Bone marrow (tissue), 2 donors: ENCODE results near the gene NSG2.

ENCODE experiments used
- DNase-seq, 2 donors: peaks; one replicate each; lab custom pipeline; 2025; lab: John Stamatoyannopoulos, UW

Gene NSG2

DNA sequence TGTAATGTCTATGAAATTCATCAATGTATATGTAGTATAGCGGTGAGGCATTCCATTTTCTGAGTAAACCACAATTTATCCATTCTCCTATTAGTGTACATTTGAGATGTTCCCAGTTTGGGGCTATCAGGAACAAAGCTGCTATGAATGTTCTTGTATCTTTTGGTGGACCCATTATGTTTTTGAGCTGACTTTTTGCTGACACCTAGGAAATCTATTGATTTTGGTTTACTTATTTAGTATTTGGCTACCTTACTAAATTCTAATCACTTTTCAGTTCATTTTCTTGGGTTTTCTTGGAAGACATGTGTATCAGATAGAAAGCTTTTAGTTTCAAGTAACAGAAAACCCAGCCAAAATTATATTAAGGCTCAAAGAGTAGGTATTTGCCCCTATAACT is 13.7 kb downstream of the NSG2 start:
- DNase-seq: no peak

DNA sequence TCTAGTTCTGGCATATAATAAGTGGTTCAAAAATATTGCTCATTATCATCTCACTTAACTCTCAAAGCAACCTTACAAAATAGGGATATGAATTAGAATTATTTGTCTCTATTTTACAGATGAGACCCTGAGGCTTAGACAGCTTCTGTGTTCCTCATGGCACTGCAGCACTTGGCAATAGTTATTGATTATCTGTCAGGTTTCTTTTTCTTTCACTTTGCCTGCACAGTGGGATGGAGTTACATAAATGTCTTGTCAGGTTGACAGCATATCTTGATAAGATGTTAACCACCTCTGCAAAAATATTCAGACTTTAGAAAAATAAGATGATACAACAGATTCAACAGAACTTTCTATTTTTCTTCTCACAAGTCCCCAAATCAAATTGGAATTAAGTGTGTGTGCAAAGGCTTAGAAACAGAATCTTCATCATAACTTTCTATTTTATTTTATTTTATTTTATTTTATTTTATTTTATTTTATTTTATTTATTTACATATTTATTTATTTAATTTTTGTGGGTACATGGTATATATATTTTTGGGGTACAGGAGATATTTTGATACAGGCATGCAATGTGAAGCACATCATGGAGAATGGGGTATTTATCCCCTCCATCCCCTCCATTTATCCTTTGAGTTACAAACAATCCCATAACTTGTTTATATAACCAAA is 17.7 kb downstream of the NSG2 start:
- no peak for DNase-seq

DNA sequence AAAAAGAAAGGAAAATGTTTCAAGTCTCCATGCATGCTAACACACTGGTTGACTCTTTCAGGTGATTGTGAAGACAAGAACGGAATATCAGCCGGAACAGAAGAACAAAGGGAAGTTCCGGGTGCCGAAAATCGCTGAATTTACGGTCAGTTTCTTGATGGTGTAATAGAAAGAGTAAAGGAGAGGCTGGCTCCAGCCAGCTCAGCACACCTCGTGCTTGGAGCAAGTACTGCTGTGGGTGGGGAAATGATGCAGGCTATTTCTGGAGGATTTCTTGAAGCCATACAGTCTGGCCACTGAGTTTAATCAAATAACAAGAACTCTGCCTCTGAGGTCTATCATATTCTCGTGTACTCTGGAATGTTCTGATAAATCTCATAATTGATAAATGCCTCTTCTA is 18.7 kb downstream of the NSG2 start:
- DNase-seq: no peak

DNA sequence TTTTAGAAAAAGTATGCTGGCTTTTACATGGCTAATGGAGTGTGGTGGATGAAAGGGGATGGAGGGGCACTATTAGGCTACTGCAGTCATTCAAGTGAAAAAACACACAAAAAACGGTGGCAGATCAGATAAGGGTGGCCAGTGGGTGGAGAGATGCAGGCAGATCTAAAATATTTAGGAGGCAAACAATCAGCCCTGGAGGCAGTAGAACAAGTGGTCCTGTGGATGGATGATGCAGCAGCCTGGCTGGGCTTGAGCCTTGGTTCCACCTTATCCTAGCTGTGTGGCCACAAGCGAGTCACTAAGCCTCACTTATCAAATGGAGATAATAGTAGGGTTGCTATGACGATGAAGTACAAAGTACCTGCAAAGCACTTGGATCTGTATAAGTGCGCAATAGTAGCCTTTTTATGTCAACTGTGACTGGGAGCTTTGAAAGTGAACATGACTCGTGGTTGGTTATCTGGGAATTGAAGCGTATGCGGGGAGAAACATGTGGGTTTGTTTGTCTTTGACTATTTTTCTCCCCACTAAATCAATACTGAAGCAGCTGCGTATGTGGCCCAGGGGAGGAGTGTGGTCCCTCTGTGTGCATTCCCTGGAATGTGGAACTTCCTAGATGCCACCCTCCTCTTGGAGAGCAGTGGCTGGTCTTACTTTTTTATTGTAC is 20.2 kb downstream of the NSG2 start:
- no peak for DNase-seq

DNA sequence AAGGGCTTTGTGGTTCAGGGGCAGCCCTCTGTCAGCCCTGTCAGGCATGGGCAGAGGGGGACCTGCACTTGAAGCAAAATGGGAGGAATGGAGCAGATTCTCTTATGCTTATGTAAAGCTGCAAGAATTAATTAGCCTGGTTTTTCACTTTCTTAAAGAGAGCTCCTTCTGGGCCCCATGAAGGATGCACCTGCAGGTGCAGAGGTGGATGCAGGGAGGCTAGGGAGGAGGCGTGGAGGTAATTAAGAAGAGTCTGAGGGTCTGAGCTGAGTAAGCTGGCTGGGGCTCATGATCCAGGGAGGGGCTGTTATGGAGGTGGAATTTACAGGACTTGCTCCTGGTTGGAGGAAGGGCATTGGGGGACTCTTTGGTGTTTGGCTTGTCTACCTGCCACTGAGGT is 22.0 kb downstream of the NSG2 start:
- DNase-seq: no peak

DNA sequence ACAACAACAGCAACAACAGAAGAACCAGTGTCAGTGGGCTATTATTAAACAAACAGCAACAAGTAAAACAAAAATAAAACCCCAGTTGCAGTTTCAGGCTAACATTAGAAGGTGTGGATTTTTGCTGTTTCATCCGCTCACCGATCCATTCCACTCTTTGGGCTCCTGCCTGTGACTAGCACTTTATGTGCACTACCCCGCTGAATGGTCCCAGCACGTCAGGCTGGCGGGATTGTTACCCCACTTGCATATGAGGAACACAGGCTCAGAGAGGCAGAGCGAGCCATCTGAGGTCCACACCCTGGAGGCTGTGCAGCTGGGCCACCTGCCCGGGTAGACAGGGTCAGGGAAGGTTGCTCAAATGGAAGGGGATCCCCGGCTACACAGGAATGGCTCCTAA is 26.0 kb downstream of the NSG2 start:
- no peak for DNase-seq

DNA sequence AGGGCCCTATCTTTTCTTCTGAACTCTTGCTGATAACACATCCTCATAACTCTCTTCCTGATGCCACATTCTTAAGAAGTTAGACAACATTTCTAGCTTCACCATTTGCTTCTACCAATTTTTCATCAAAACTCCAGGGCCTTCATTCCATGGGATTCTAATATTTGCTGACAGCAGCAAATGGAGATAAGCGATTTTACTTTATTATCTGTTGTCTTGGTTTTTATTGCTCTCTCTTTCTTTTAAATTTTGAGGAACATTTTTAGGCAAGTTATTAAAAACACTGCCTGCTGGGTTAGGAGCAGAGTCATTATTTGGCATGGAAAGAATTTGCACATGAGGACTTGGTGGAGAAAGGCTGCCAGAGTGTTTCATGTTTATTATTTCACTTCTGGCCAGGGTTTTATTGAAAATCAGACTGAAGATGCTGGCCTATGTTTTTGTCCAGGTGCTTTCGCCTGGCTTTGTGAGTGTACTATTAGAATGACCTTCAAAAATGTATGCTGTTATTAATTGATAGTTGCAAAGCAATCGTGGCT is 27.7 kb downstream of the NSG2 start:
- no peak for DNase-seq

DNA sequence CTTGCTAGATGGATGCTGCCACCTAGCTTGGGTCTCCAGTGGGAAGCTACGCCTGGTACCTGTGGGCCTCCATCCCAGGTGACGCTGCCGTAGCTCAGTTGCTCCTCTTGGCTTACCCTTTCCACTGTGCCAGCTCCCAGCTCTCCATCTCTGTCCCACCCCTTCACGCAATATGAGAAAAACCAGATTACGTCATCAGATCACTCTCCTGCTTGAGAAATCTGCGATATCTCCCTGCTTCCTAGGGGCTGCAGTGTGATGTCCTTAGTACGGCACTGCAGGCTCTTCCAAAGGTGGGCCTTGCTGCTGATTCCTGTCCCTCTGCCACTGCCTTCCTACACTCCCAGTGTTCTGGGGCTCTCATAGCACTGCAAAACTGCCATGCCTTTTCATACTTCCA is 28.9 kb downstream of the NSG2 start:
- DNase-seq: no peak

DNA sequence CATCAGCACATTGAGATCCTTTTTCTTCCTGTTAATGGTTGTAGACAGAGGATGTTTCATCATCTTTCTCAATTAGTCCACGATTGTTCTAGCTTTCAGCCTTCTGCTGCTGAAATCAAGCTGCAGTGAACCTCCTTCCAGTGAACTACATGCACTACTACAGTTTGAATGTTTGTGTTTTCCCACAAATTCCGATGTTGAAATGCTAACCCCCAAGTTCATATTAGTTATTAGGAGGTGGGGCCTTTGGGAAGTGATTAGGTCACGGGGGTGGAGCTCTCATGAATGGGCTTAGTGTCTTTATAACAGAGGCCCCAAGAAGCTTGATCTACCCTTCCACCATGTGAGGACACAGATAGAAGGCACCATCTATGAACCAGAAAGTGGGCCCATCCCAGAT is 32.9 kb downstream of the NSG2 start:
- no peak for DNase-seq

DNA sequence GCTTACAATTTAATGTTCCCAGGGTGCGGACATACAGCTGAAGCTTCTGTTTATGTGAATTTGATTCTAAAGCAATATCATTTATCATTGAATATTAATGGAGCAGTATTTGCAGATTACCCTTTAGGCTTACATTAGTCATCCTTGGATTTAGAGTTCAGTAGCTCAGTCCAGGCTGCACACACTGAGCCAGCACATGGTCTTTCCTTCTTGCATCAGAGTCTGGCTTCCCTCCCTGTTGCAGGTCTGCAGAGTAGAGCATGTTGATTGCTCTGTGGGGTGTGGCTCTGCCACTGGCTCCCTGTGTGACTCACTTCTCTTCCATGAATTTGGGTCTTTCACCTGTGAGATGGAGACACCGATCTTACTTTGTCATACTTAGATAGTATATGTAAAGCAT is 36.8 kb downstream of the NSG2 start:
- no peak for DNase-seq

DNA sequence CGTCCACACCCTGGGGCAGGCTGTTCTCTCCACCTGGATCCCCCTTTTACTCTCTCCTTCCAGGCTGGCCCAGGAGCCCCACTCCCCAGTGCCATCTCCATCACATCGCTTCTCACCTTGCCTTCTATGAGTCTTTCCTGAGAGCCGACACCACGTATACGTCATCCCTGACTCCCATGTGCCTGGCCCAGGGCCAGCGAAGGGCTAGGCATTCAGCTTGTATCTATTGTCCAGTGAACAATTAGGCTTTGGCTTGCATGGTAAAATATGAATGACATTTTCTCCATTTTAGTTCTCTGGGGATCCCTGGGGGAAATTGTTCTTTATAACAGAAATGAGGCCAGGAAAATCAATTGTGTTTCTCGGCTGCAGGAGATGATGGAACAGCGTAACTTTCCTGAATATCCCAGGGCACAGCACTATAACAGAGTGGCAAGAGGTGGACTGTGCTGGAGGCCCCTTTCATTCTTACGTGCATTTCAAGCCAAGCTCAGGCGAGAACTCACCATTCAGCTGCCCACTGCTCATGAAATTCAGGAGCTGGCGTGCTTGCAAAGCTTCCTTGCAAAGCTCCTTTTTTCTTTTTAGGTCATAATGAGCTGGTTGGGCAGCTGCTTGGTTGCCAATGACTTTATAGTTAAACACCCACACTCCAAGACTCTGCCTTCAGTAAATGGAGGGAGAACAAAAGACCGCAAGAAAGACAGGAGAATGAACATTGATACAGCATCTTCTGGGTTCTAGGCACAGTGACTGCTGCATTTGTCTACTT is 37.7 kb downstream of the NSG2 start:
- no peak for DNase-seq

DNA sequence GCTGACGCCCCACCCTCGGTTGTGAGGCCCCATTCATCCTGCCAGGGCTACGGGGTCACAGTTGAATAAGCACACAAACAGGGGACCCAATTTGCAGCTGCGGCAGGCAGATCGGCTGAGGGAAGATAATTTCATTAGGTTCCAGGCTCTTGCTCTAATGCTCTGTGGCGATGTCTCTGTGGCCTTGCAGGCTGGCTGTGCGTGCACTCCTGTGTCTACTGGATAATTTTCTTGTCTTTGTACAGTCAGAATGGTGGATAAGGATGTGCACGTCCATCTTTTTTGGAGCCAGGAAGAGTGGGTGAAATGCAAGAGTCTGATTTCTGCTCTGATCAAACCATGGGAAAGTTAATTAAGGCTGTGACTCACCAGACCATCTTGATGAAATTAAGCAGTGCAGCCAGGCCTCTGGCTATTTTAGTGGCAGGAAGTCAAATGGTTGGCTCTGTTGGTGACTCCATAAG is 39.2 kb downstream of the NSG2 start:
- DNase-seq: no peak

DNA sequence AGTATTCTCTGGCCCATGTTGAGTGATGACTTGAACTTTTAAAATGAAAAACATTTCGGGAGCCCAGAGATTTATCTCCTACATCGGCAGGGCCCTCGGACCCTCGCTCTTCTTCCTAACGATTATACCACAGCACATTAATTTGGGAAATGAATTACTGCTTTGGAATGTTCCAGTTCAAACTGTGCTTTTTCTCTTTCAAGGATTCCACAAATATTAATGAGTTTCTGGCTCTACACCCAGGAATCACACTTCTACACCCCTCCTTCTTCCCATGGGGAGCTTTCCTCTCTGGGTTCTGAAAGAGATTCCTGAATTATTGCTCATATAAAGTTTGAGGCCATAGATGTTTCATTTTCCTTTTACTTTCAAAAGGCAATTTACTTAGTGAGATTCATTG is 41.2 kb downstream of the NSG2 start:
- DNase-seq: no peak

DNA sequence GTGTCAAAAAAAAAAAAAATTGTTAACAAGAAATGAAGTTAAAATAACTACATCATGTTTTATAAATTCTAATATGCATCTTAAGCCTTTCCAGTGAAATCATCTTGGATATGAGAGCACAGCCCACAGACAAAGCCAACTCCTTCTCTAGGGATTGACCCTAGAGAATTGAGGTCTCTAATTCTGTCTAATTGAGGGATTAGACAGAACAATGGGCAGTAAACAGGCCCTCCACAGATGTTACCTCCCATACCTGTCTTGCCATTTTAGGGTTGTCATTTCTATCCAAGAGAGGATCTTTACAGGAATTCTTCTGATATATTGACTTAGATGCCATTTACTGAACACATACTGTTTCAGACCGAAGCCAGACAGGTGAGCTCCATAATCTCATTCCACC is 42.3 kb downstream of the NSG2 start:
- DNase-seq: no peak

DNA sequence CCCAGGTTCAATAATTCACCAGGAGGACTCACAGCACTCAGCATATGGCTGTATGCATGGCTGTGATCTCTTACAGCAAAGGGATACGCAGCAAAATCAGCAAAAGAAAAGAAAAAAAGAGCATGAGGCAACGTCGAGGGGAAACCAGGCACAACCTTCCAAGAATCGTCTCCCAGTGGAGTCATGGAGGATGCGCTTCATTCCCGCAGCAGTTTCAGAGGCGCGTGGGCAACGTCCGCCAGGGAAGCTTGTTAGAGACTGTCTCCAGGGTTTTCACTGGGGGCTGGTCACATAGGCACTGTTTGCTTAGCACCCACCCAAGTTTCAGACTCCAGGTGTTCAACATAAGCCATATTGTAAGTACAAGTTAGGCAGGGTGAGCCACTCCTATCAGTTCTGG is 44.6 kb downstream of the NSG2 start:
- DNase-seq: no peak

DNA sequence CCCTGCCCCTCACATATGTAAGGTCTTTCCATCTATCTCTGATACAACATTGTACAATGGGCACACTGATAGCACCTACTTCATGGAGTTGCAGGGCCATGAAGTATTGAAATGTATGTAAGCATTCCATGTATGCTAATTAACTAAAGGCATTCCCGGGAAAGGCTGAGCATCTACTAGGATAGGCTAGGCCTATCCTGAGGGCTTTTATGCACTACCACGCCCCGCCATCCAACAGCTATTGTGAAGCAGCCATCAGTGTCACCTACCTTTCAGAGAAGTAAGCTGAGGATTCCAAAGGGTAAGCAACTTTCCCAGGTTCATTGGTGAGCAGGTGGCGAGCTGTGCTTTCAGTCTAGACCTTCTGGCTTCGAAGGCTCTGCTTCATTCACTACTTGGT is 47.6 kb downstream of the NSG2 start:
- no peak for DNase-seq

DNA sequence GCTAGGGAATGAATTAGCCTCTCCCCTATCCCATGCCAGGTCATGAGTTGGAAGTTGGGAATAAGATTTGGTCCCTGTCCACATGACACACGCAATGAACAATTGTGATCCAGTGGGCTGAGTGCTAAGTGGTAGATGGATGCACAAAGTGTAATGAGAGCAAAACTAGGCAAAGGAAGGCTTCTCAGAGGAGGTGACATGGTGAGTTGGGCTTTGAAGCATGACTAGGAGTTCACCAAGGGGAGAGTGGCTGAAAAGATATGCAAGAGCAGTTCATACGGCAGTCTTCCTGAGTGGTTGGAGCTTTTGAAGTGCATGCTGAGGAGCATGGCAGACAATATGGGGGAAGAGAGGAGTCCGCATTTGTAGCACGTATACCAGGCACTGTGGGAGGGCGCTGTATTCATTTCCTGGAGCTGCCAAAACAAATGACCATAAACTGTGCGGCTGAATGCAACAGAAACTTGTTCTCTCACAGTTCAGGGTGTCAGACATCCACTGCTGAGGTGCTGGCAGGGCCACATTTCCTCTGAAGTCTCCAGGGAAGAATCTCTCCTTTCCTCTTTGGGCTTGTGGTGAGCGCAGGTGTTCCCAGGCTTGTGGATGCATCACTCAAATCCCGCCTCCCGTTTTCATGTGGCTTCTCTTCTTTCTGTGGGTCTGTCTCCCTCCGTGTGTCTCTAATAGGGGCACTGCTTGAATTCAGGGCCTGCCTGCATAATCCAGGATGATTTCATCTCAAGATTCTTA is 49.5 kb downstream of the NSG2 start:
- no peak for DNase-seq

DNA sequence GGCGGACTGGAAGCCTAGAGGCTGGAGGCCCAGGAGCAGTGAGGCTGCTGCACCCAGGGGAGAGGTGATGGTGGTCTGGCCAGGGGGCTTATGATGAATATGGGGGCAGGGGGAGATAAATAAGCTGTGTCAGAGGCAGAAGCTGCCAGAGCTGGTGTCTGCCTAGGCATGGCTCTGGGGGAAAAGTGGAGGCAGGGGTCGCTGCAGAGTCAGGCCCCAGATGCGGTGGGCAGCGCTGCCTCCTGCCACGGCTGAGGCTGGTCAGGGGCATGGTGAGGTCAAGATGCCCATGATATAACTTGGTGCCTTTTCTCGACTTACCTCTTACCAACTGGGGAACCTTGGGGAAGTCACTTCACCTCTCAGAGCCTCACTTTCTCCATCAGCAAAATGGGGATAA is 51.1 kb downstream of the NSG2 start:
- no peak for DNase-seq

DNA sequence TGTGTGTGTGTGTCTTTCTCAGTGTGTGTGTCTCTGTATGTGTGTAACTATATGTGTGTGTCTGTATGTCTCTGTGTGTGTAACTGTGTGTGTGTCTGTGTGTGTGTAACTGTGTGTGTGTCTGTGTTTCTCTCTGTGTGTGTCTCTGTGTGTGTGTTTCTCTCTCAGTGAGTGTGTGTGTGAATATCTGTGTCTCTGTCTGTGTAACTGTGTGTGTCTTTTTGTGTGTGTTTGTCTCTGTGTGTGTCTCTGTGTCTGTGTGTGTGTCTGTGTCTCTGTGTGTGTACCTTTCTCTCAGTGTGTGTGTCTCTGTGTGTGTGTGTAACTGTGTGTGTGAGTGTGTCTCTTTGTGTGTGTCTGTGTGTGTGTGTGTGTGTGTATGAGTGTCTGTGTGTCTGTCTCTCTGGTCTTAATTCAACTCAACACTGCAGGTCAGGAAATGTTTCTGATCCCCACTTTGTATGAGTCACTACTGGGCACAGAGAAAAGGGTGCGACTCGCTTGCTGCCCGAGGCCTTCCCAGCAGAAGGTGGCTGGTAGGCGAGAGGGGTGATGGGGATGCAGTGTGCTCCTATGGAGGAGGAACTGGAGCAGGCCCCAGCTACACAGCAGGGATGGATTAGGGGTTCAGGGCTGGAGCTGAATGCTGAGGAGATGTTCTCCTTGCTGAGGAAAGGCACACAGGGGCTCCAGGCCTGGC is 52.1 kb downstream of the NSG2 start:
- no peak for DNase-seq

DNA sequence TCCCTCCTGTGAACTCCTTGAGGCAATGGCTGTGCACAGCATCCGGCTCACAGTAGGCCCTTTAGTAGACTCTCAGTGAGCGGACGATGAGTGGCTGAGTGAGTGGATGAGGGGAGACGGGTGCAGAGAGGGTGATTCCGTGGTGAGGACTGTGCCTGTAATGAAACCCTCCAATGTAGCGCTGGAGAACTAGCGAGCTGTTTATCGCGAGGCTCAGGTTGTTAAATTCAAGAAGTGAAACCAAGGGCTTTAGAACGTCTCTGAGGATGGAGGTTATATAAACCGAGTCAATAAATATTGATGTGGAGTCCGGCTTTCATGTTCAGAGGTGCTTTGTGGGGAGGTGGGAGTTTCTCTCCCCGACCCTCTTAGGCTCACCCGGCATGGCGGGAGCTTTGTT is 53.2 kb downstream of the NSG2 start:
- DNase-seq: no peak

DNA sequence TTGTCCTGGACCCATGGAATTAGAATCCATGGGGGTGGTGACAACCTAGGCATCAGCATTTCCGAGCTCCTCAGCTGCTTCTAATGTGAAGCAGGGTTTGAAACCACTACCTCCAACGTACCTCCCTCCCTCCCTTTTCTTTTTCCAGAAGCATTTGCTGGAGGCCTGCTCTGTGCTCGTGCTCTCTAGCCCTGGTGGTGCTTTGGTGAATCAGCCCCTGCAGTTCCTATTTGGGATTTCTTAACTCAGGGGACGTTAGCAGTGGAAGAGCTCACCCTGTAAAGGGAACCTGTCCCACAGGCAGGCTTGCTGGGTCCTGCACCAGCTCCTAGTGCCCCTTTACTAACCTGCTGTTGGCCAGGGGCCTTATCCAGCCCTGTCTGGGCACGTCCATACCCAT is 55.0 kb downstream of the NSG2 start:
- DNase-seq: no peak
